ENCODE data around the gene MEIS2. TPM values are rescaled to one million over a fixed set of nuclear protein-coding genes. Genes with fewer than 3 reads are reported as not detected.

The MEIS2 gene
- total RNA-seq, 1 experiment from 2014 or later, result 28.7 TPM

- no peaks in the 10 kb centered on the region for H3K9me3 ChIP-seq
- TF ChIP-seq CTCF (IDR thresholded peaks at IDR 0.05; ENCODE audit: insufficient read depth in 1 of 2, low read depth in 1 of 2, low read length in 1 of 2, severe bottlenecking in 1 of 2, unreplicated experiment in 1 of 2), result no peak
- H3K27me3 Mint-ChIP-seq (ENCODE audit: insufficient read depth, unreplicated experiment), result no peaks in the 10 kb centered on the region
- no peaks in the 10 kb centered on the region for H3K36me3 Mint-ChIP-seq (ENCODE audit: insufficient read depth, unreplicated experiment)
- no peak overlapping the region for H3K4me3 ChIP-seq (ENCODE audit: low read depth, low read length)
- no peak overlapping the region for H3K27ac Mint-ChIP-seq (ENCODE audit: unreplicated experiment)
- DNase-seq, result no peak
- ChIA-PET CTCF (no interaction called here), POLR2A (no interaction called here)
- no peaks in the 10 kb centered on the region for H3K27me3 ChIP-seq (replicated peaks; ENCODE audit: control insufficient read depth, insufficient read depth, low read length)
- no TSS peak for BruUV-seq (replicated peaks)
- H3K4me1 Mint-ChIP-seq (ENCODE audit: low read depth, unreplicated experiment), result peaks cover 35% of the 10 kb centered on the region
- H3K4me1 ChIP-seq, result peaks cover 78% of the 10 kb centered on the region
- no peak overlapping the region for H3K4me3 Mint-ChIP-seq (ENCODE audit: unreplicated experiment)
- no peaks in the 10 kb centered on the region for H3K9me3 Mint-ChIP-seq (ENCODE audit: unreplicated experiment)
- intact Hi-C loops (cut with micrococcal nuclease; ENCODE audit: unreplicated experiment), result no loop called here
- no peaks in the 10 kb centered on the region for H3K36me3 ChIP-seq (ENCODE audit: control insufficient read depth, insufficient read depth, low read length)
These were observed 16.7 kb downstream of the MEIS2 start for GRCh38 chr15:37083610-37084009.

GRCh38 chr15:37081983-37082382 is 18.4 kb downstream of the MEIS2 start:
- peaks cover 65% of the 10 kb centered on the region for H3K4me1 ChIP-seq
- BruUV-seq (replicated peaks), result no TSS peak
- DNase-seq, result peak; percentile 41 to 47
- no peaks in the 10 kb centered on the region for H3K27me3 Mint-ChIP-seq (ENCODE audit: insufficient read depth, unreplicated experiment)
- intact Hi-C loops (cut with micrococcal nuclease; ENCODE audit: unreplicated experiment), result loop anchor here (1.0 to 2.0 kb wide), 2 partner anchors 24 to 35 kb away; no protein-coding TSS in a partner anchor
- H3K27ac Mint-ChIP-seq (ENCODE audit: unreplicated experiment), result peak overlapping the region; percentile 59
- TF ChIP-seq CTCF (IDR thresholded peaks at IDR 0.05; ENCODE audit: insufficient read depth in 1 of 2, low read depth in 1 of 2, low read length in 1 of 2, severe bottlenecking in 1 of 2, unreplicated experiment in 1 of 2), result no peak
- no peaks in the 10 kb centered on the region for H3K27me3 ChIP-seq (replicated peaks; ENCODE audit: control insufficient read depth, insufficient read depth, low read length)
- POLR2A ChIA-PET, result interaction anchor here (0.6 kb wide), 1 partner anchor 24 kb away, joined by 3 read pairs; no protein-coding TSS in a partner anchor
- H3K9me3 ChIP-seq, result no peaks in the 10 kb centered on the region
- no peak overlapping the region for H3K4me3 ChIP-seq (ENCODE audit: low read depth, low read length)
- no peaks in the 10 kb centered on the region for H3K9me3 Mint-ChIP-seq (ENCODE audit: unreplicated experiment)
- peaks cover 7% of the 10 kb centered on the region for H3K36me3 Mint-ChIP-seq (ENCODE audit: insufficient read depth, unreplicated experiment)
- peaks cover 29% of the 10 kb centered on the region for H3K4me1 Mint-ChIP-seq (ENCODE audit: low read depth, unreplicated experiment)
- CTCF ChIA-PET, result no interaction called here
- H3K36me3 ChIP-seq (ENCODE audit: control insufficient read depth, insufficient read depth, low read length), result no peaks in the 10 kb centered on the region
- peak overlapping the region; percentile 32 for H3K4me3 Mint-ChIP-seq (ENCODE audit: unreplicated experiment)

- no TSS peak for BruUV-seq (replicated peaks)
- POLR2A ChIA-PET, result interaction anchor here (0.7 kb wide), 1 partner anchor 21 kb away, joined by 3 read pairs; no protein-coding TSS in a partner anchor
- intact Hi-C loops (cut with micrococcal nuclease; ENCODE audit: unreplicated experiment), result loop anchor here (2.0 kb wide), 1 partner anchor 34 kb away; no protein-coding TSS in a partner anchor
- peaks cover 57% of the 10 kb centered on the region for H3K4me1 ChIP-seq
- H3K4me3 Mint-ChIP-seq (ENCODE audit: unreplicated experiment), result no peak overlapping the region
- no peaks in the 10 kb centered on the region for H3K36me3 ChIP-seq (ENCODE audit: control insufficient read depth, insufficient read depth, low read length)
- peaks cover 11% of the 10 kb centered on the region for H3K36me3 Mint-ChIP-seq (ENCODE audit: insufficient read depth, unreplicated experiment)
- no peak for DNase-seq
- no peaks in the 10 kb centered on the region for H3K9me3 Mint-ChIP-seq (ENCODE audit: unreplicated experiment)
- no peak overlapping the region for H3K4me3 ChIP-seq (ENCODE audit: low read depth, low read length)
- no peaks in the 10 kb centered on the region for H3K27me3 Mint-ChIP-seq (ENCODE audit: insufficient read depth, unreplicated experiment)
- no peaks in the 10 kb centered on the region for H3K27me3 ChIP-seq (replicated peaks; ENCODE audit: control insufficient read depth, insufficient read depth, low read length)
- peaks cover 21% of the 10 kb centered on the region for H3K4me1 Mint-ChIP-seq (ENCODE audit: low read depth, unreplicated experiment)
- CTCF ChIA-PET, result interaction anchor here (0.6 kb wide), 1 partner anchor 18 kb away, joined by 3 read pairs; no protein-coding TSS in a partner anchor
- no peak for TF ChIP-seq CTCF (IDR thresholded peaks at IDR 0.05; ENCODE audit: insufficient read depth in 1 of 2, low read depth in 1 of 2, low read length in 1 of 2, severe bottlenecking in 1 of 2, unreplicated experiment in 1 of 2)
- H3K27ac Mint-ChIP-seq (ENCODE audit: unreplicated experiment), result peak overlapping the region; percentile 48
- no peaks in the 10 kb centered on the region for H3K9me3 ChIP-seq
These were observed 20.0 kb downstream of the MEIS2 start for GRCh38 chr15:37080261-37080921.

Measured in Caco-2 (cell line).